WTC11 (cell line): Measurements from ENCODE around the gene WFDC1. TPM values are rescaled to one million over a fixed set of nuclear protein-coding genes. Genes with fewer than 3 reads are reported as not detected.

Experiments
- ATAC-seq: fragments of 200-7000 bp; cut with Tn5 transposase; 2 replicates; pipeline ENCODE4 v1.10.0; 2021; ENCODE audit warnings: mild to moderate bottlenecking, moderate library complexity
- CTCF ChIA-PET: fragments of 300-600 bp; sonication (Branson Sonifier 250); formaldehyde crosslinking; loops from one replicate; lab custom pipeline; 2021; ENCODE audit warnings: antibody characterized with exemption; lab: Charles Lee
- POLR2A ChIA-PET: fragments of 350-600 bp; sonication (Branson Sonifier 250); formaldehyde crosslinking; loops from one replicate; lab custom pipeline; 2021; ENCODE audit warnings: antibody characterized with exemption; lab: Charles Lee
- DNase-seq: peaks from one replicate; pipeline ENCODE4 v3.0.0; 2021; ENCODE audit warnings: low spot score
- H3K27ac Mint-ChIP-seq: 2 replicates; pipeline ENCODE4 v1.8.0; 2021; ENCODE audit warnings: mixed read lengths
- H3K27me3 Mint-ChIP-seq: 2 replicates; pipeline ENCODE4 v1.8.0; 2021; ENCODE audit warnings: low read depth, mild to moderate bottlenecking, moderate library complexity, mixed read lengths
- H3K36me3 Mint-ChIP-seq: 2 replicates; pipeline ENCODE4 v1.8.0; 2021; ENCODE audit warnings: mixed read lengths
- H3K4me1 Mint-ChIP-seq: 2 replicates; pipeline ENCODE4 v1.8.0; 2022; ENCODE audit warnings: mixed read lengths
- H3K4me3 Mint-ChIP-seq: 2 replicates; pipeline ENCODE4 v1.8.0; 2021; ENCODE audit warnings: mild to moderate bottlenecking, moderate library complexity, mixed read lengths
- H3K9me3 Mint-ChIP-seq: 2 replicates; pipeline ENCODE4 v1.8.0; 2021; ENCODE audit warnings: mixed read lengths
- GRHL2 ChIP-seq: fragments of 250-450 bp; sonication (Bioruptor Pico); IDR thresholded peaks from 2 replicates; pipeline ENCODE4 v1.8.0; 2022; ENCODE audit warnings: mild to moderate bottlenecking, moderate library complexity; ENCODE audit not compliant: insufficient replicate concordance, severe bottlenecking
- KAT7 ChIP-seq: sonication (generic); formaldehyde crosslinking; IDR thresholded peaks from 2 replicates; pipeline ENCODE4 v1.8.1; 2023; ENCODE audit warnings: missing genetic modification reagents, mild to moderate bottlenecking, borderline replicate concordance
- OVOL2 ChIP-seq: fragments of 250-450 bp; sonication (Bioruptor Pico); IDR thresholded peaks from 2 replicates; pipeline ENCODE4 v1.9.0; 2021; ENCODE audit warnings: mild to moderate bottlenecking, borderline replicate concordance
- RELA ChIP-seq: sonication (generic); formaldehyde crosslinking; IDR thresholded peaks from 2 replicates; pipeline ENCODE4 v1.8.1; 2022; ENCODE audit warnings: missing genetic modification reagents, mild to moderate bottlenecking, borderline replicate concordance
- USF2 ChIP-seq: sonication (generic); formaldehyde crosslinking; IDR thresholded peaks from 2 replicates; pipeline ENCODE4 v1.8.1; 2023; ENCODE audit warnings: mild to moderate bottlenecking, missing genetic modification reagents, moderate library complexity
- ZBTB43 ChIP-seq: sonication (generic); formaldehyde crosslinking; IDR thresholded peaks from 2 replicates; pipeline ENCODE4 v1.8.1; 2023; ENCODE audit warnings: mild to moderate bottlenecking, missing genetic modification reagents
- ZNF512 ChIP-seq: sonication (generic); formaldehyde crosslinking; IDR thresholded peaks from 2 replicates; pipeline ENCODE4 v1.8.1; 2022; ENCODE audit warnings: missing genetic modification reagents, borderline replicate concordance
- total RNA-seq: library from RNA; stranded (reverse); gene quantifications from 3 replicates; pipeline ENCODE4 v1.2.3, GENCODE V29; 2021
- TF ChIP-seq, protein P1 (sequence below): sonication (generic); formaldehyde crosslinking; IDR thresholded peaks from 2 replicates; pipeline ENCODE4 v1.8.0; 2023; ENCODE audit warnings: mild to moderate bottlenecking, missing genetic modification reagents
- TF ChIP-seq, protein P2 (sequence below): sonication (generic); formaldehyde crosslinking; IDR thresholded peaks from 2 replicates; pipeline ENCODE4 v1.8.1; 2022; ENCODE audit warnings: mild to moderate bottlenecking, missing genetic modification reagents, moderate library complexity, borderline replicate concordance
- TF ChIP-seq, protein P3 (sequence below): sonication (generic); formaldehyde crosslinking; IDR thresholded peaks from 2 replicates; pipeline ENCODE4 v1.8.0; 2022; ENCODE audit warnings: mild to moderate bottlenecking, missing genetic modification reagents
- TF ChIP-seq, protein P4 (sequence below): sonication (generic); formaldehyde crosslinking; IDR thresholded peaks from 2 replicates; pipeline ENCODE4 v1.8.1; 2022; ENCODE audit warnings: low read depth, mild to moderate bottlenecking, moderate library complexity, missing genetic modification reagents, borderline replicate concordance
- TF ChIP-seq, protein P5 (sequence below): sonication (generic); formaldehyde crosslinking; IDR thresholded peaks from 2 replicates; pipeline ENCODE4 v1.8.0; 2022; ENCODE audit warnings: mild to moderate bottlenecking, missing genetic modification reagents
- TF ChIP-seq, protein P6 (sequence below): sonication (generic); formaldehyde crosslinking; conservative IDR thresholded peaks from 2 replicates; pipeline ENCODE4 v1.8.1; 2023; ENCODE audit warnings: mild to moderate bottlenecking, low read depth, missing genetic modification reagents, moderate library complexity
- TF ChIP-seq, protein P7 (sequence below): sonication (generic); formaldehyde crosslinking; IDR thresholded peaks from 2 replicates; pipeline ENCODE4 v1.8.0; 2022; ENCODE audit warnings: missing genetic modification reagents

WFDC1 gene
- total RNA-seq, 1 experiment from 2014 or later, result 0.50 TPM

- Mint-ChIP-seq H3K4me3 (no peak overlapping the region), H3K27me3 (peaks cover 2% of the 10 kb centered on the region; the same call in 1 of the 2 replicates), H3K36me3 (no peaks in the 10 kb centered on the region), H3K9me3 (no peaks in the 10 kb centered on the region), H3K4me1 (peaks cover 20% of the 10 kb centered on the region), H3K27ac (no peak overlapping the region)
- TF ChIP-seq, protein P1, sequence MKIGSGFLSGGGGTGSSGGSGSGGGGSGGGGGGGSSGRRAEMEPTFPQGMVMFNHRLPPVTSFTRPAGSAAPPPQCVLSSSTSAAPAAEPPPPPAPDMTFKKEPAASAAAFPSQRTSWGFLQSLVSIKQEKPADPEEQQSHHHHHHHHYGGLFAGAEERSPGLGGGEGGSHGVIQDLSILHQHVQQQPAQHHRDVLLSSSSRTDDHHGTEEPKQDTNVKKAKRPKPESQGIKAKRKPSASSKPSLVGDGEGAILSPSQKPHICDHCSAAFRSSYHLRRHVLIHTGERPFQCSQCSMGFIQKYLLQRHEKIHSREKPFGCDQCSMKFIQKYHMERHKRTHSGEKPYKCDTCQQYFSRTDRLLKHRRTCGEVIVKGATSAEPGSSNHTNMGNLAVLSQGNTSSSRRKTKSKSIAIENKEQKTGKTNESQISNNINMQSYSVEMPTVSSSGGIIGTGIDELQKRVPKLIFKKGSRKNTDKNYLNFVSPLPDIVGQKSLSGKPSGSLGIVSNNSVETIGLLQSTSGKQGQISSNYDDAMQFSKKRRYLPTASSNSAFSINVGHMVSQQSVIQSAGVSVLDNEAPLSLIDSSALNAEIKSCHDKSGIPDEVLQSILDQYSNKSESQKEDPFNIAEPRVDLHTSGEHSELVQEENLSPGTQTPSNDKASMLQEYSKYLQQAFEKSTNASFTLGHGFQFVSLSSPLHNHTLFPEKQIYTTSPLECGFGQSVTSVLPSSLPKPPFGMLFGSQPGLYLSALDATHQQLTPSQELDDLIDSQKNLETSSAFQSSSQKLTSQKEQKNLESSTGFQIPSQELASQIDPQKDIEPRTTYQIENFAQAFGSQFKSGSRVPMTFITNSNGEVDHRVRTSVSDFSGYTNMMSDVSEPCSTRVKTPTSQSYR (CRISPR knock-in tag), result peak; percentile 59; the same call in 1 of the 2 replicates
- no peak for TF ChIP-seq KAT7 (CRISPR knock-in tag)
- ATAC-seq (peak; percentile 50), DNase-seq (no peak)
- ChIA-PET CTCF (interaction anchor here (0.7 to 3.3 kb wide), 4 partner anchors 21 to 35 kb away, joined by 3 to 29 read pairs (median 4); no protein-coding TSS in a partner anchor), POLR2A (no interaction called here)
Observed at GRCh38 chr16:84278968-84279367, 15.7 kb upstream of the WFDC1 start.

- Mint-ChIP-seq H3K4me1 (peaks cover 28% of the 10 kb centered on the region), H3K27ac (no peak overlapping the region), H3K9me3 (no peaks in the 10 kb centered on the region), H3K36me3 (no peaks in the 10 kb centered on the region), H3K4me3 (no peak overlapping the region), H3K27me3 (peaks cover 2% of the 10 kb centered on the region; the same call in 1 of the 2 replicates)
- ATAC-seq (no peak), DNase-seq (no peak)
- ChIA-PET POLR2A (no interaction called here), CTCF (interaction anchor here (0.6 to 3.3 kb wide), 5 partner anchors 11 to 33 kb away, joined by 3 to 29 read pairs (median 4); no protein-coding TSS in a partner anchor)
- TF ChIP-seq, protein P2, sequence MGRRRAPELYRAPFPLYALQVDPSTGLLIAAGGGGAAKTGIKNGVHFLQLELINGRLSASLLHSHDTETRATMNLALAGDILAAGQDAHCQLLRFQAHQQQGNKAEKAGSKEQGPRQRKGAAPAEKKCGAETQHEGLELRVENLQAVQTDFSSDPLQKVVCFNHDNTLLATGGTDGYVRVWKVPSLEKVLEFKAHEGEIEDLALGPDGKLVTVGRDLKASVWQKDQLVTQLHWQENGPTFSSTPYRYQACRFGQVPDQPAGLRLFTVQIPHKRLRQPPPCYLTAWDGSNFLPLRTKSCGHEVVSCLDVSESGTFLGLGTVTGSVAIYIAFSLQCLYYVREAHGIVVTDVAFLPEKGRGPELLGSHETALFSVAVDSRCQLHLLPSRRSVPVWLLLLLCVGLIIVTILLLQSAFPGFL (CRISPR knock-in tag), result no peak
- TF ChIP-seq, protein P3, sequence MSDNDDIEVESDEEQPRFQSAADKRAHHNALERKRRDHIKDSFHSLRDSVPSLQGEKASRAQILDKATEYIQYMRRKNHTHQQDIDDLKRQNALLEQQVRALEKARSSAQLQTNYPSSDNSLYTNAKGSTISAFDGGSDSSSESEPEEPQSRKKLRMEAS (CRISPR knock-in tag), result no peak
- TF ChIP-seq GRHL2 (CRISPR knock-in tag), result no peak
- no peak for TF ChIP-seq ZBTB43 (CRISPR knock-in tag)
- TF ChIP-seq OVOL2, result no peak
- TF ChIP-seq, protein P4, sequence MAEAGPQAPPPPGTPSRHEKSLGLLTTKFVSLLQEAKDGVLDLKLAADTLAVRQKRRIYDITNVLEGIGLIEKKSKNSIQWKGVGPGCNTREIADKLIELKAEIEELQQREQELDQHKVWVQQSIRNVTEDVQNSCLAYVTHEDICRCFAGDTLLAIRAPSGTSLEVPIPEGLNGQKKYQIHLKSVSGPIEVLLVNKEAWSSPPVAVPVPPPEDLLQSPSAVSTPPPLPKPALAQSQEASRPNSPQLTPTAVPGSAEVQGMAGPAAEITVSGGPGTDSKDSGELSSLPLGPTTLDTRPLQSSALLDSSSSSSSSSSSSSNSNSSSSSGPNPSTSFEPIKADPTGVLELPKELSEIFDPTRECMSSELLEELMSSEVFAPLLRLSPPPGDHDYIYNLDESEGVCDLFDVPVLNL, result no peak
- no peak for TF ChIP-seq ZNF512 (CRISPR knock-in tag)
- TF ChIP-seq USF2 (CRISPR knock-in tag), result no peak
- TF ChIP-seq, protein P5, sequence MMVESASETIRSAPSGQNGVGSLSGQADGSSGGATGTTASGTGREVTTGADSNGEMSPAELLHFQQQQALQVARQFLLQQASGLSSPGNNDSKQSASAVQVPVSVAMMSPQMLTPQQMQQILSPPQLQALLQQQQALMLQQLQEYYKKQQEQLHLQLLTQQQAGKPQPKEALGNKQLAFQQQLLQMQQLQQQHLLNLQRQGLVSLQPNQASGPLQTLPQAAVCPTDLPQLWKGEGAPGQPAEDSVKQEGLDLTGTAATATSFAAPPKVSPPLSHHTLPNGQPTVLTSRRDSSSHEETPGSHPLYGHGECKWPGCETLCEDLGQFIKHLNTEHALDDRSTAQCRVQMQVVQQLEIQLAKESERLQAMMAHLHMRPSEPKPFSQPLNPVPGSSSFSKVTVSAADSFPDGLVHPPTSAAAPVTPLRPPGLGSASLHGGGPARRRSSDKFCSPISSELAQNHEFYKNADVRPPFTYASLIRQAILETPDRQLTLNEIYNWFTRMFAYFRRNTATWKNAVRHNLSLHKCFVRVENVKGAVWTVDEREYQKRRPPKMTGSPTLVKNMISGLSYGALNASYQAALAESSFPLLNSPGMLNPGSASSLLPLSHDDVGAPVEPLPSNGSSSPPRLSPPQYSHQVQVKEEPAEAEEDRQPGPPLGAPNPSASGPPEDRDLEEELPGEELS (CRISPR knock-in tag), result no peak
- TF ChIP-seq, protein P6, sequence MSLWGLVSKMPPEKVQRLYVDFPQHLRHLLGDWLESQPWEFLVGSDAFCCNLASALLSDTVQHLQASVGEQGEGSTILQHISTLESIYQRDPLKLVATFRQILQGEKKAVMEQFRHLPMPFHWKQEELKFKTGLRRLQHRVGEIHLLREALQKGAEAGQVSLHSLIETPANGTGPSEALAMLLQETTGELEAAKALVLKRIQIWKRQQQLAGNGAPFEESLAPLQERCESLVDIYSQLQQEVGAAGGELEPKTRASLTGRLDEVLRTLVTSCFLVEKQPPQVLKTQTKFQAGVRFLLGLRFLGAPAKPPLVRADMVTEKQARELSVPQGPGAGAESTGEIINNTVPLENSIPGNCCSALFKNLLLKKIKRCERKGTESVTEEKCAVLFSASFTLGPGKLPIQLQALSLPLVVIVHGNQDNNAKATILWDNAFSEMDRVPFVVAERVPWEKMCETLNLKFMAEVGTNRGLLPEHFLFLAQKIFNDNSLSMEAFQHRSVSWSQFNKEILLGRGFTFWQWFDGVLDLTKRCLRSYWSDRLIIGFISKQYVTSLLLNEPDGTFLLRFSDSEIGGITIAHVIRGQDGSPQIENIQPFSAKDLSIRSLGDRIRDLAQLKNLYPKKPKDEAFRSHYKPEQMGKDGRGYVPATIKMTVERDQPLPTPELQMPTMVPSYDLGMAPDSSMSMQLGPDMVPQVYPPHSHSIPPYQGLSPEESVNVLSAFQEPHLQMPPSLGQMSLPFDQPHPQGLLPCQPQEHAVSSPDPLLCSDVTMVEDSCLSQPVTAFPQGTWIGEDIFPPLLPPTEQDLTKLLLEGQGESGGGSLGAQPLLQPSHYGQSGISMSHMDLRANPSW (CRISPR knock-in tag), result no peak
- no peak for TF ChIP-seq RELA
- TF ChIP-seq, protein P7, sequence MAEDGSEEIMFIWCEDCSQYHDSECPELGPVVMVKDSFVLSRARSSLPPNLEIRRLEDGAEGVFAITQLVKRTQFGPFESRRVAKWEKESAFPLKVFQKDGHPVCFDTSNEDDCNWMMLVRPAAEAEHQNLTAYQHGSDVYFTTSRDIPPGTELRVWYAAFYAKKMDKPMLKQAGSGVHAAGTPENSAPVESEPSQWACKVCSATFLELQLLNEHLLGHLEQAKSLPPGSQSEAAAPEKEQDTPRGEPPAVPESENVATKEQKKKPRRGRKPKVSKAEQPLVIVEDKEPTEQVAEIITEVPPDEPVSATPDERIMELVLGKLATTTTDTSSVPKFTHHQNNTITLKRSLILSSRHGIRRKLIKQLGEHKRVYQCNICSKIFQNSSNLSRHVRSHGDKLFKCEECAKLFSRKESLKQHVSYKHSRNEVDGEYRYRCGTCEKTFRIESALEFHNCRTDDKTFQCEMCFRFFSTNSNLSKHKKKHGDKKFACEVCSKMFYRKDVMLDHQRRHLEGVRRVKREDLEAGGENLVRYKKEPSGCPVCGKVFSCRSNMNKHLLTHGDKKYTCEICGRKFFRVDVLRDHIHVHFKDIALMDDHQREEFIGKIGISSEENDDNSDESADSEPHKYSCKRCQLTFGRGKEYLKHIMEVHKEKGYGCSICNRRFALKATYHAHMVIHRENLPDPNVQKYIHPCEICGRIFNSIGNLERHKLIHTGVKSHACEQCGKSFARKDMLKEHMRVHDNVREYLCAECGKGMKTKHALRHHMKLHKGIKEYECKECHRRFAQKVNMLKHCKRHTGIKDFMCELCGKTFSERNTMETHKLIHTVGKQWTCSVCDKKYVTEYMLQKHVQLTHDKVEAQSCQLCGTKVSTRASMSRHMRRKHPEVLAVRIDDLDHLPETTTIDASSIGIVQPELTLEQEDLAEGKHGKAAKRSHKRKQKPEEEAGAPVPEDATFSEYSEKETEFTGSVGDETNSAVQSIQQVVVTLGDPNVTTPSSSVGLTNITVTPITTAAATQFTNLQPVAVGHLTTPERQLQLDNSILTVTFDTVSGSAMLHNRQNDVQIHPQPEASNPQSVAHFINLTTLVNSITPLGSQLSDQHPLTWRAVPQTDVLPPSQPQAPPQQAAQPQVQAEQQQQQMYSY (CRISPR knock-in tag), result no peak
Observed at GRCh38 chr16:84279881-84280280, 14.8 kb upstream of the WFDC1 start.
